ENCODE measurements around the gene MYO10. TPM values are rescaled to one million over a fixed set of nuclear protein-coding genes. Genes with fewer than 3 reads are reported as not detected.
A peak's percentile ranks its signal among the peaks of the same experiment; 100 is the strongest.
"Not testable (repeated sequence)": the region's sequence is repeated elsewhere in the genome, so short reads cannot be mapped to it uniquely, and the experiment has no call there.

The MYO10 gene
- 9.3 and 9.4 TPM in 2 replicates for total RNA-seq (2014; rRNA removed; shearing (Covaris generic))

- H3K4me3 ChIP-seq, result peak within 1 kb of the TSS; percentile 87
- peak within 1 kb of the TSS; percentile 64 for H3K27ac ChIP-seq
- H3K27me3 ChIP-seq, result no peaks in the 10 kb centered on the region
- no peaks in the 10 kb centered on the region for H3K9me3 ChIP-seq (replicated peaks)
- H3K4me1 ChIP-seq, result peaks cover 3% of the 10 kb centered on the region; the same call in 1 of the 2 replicates
- H3K36me3 ChIP-seq, result no peaks in the 10 kb centered on the region
- peak; percentile 56 to 70 for DNase-seq
Observed at GRCh38 chr5:16936150-16936988, at the start of gene MYO10. Gene MYO10, minus strand, starts transcription at chr5:16936288. Its CDS starts 480 bp downstream, at chr5:16935808.

DNA sequence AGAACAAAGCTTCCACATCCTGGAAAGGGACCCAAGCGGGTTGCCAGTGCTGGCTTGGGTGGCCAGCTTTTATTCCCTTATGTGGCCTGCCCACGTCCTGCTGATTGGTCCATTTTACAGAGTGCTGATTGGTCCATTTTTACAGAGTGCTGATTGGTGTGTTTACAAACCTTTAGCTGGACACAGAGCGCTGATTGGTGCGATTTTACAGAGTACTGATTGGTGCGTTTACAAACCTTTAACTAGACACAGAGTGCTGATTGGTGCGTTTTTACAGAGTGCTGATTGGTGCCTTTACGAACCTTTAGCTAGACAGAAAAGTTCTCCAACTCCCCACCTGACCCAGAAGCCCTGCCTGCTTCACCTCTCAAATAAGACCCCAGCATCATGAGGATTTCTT is 49.2 kb upstream of the MYO10 start:
- H3K4me3 ChIP-seq; H3K27ac ChIP-seq; H3K27me3 ChIP-seq; H3K4me1 ChIP-seq; DNase-seq; H3K9me3 ChIP-seq (replicated peaks); H3K36me3 ChIP-seq: not testable (repeated sequence)

- no peak overlapping the region for H3K4me3 ChIP-seq
- H3K36me3 ChIP-seq, result no peaks in the 10 kb centered on the region
- DNase-seq, result no peak
- H3K27me3 ChIP-seq, result no peaks in the 10 kb centered on the region
- no peaks in the 10 kb centered on the region for H3K9me3 ChIP-seq (replicated peaks)
- no peak overlapping the region for H3K27ac ChIP-seq
- no peaks in the 10 kb centered on the region for H3K4me1 ChIP-seq
Observed at GRCh38 chr5:16983972-16984371, 47.9 kb upstream of the MYO10 start.

GRCh38 chr5:16983022-16983639 is 47.0 kb upstream of the MYO10 start:
- Histone ChIP-seq H3K27me3 (no peaks in the 10 kb centered on the region), H3K4me1 (no peaks in the 10 kb centered on the region), H3K27ac (no peak overlapping the region), H3K36me3 (no peaks in the 10 kb centered on the region), H3K9me3 (replicated peaks) (no peaks in the 10 kb centered on the region), H3K4me3 (no peak overlapping the region)
- DNase-seq, result no peak

DNA sequence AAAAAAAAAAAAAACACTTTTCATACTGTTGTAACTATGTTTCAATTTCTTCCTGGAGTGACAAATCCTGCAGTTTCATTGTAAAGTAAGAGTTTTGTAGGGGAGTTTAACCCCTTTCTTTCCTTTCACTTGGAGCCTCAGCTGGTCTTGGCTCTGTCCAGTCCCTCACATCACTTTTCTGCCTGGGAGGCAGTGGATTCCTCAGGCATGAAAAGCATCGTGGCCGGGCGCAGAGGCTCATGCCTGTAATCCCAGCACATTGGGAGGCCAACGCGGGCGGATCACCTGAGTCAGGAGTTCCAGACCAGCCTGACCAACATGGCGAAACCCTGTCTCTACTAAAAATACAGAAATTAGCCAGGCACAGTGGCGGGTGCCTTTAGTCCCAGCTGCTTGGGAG is 45.6 kb upstream of the MYO10 start:
- H3K4me1 ChIP-seq, result no peaks in the 10 kb centered on the region
- no peaks in the 10 kb centered on the region for H3K27me3 ChIP-seq
- DNase-seq, result no peak
- H3K4me3 ChIP-seq, result no peak overlapping the region
- no peaks in the 10 kb centered on the region for H3K9me3 ChIP-seq (replicated peaks)
- H3K36me3 ChIP-seq, result no peaks in the 10 kb centered on the region
- no peak overlapping the region for H3K27ac ChIP-seq

GRCh38 chr5:16980983-16981382 is 44.9 kb upstream of the MYO10 start:
- H3K27me3 ChIP-seq, result no peaks in the 10 kb centered on the region
- H3K4me3 ChIP-seq, result no peak overlapping the region
- H3K9me3 ChIP-seq (replicated peaks), result no peaks in the 10 kb centered on the region
- DNase-seq, result no peak
- no peak overlapping the region for H3K27ac ChIP-seq
- H3K4me1 ChIP-seq, result no peaks in the 10 kb centered on the region
- H3K36me3 ChIP-seq, result no peaks in the 10 kb centered on the region

DNA sequence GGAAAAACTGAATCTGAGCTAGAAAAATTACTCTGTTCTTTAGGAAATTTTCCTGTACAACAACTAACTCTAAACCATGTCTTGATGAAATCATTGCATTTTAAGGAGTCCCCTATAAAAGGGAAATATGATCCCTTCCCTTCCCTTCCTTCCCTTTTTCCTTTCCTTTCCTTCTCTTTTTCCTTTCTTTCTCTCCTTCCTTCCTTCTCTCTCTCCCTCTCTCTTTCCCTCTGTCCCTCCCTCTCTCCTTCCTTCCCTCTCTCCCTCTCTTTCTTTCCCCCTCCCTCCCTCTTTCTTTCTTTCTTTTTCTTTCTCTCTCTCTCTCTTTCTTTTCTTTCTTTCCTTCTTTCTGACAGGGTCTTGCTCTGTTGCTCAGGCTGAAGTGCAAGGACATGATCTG is 42.2 kb upstream of the MYO10 start:
- H3K36me3 ChIP-seq, result no peaks in the 10 kb centered on the region
- no peaks in the 10 kb centered on the region for H3K27me3 ChIP-seq
- H3K4me3 ChIP-seq, result no peak overlapping the region
- H3K27ac ChIP-seq, result no peak overlapping the region
- no peaks in the 10 kb centered on the region for H3K4me1 ChIP-seq
- no peak for DNase-seq
- no peaks in the 10 kb centered on the region for H3K9me3 ChIP-seq (replicated peaks)

GRCh38 chr5:16976625-16977008 is 40.5 kb upstream of the MYO10 start:
- Histone ChIP-seq H3K4me3 (no peak overlapping the region), H3K36me3 (no peaks in the 10 kb centered on the region), H3K27ac (no peak overlapping the region), H3K4me1 (no peaks in the 10 kb centered on the region), H3K9me3 (replicated peaks) (no peaks in the 10 kb centered on the region), H3K27me3 (no peaks in the 10 kb centered on the region)
- DNase-seq, result no peak

DNA sequence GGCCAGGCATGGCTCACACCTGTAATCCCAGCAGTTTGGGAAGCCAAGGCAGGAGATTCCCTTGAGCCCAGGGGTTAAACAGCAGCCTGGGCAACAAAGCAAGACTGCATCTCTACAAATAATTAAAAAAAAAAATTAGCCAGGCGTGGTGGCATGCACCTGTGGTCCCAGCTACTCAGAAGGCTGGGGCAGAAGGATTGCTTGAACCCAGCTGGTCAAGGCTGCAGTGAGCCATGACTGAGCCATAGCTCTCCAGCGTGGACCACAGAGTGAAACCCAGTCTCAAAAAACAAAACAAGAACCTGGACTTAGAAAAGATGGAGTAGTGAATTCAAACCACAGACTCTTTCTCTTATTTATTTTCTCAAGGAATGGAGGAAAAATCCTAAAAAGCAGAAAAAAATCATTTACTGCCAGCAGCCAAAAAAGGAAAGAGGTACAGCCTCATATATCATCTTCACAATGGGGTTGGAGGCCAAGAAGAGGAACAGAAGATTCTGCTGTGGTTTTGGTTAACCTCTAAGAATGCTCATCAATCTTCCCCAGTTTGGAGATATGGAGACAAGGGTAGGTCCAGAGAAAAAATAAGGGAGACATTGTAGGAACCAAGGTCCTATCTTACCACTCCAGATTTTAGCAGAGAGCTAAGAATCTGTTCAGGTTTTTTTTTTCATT is 40.0 kb upstream of the MYO10 start:
- H3K4me3 ChIP-seq, result no peak overlapping the region
- no peak for DNase-seq
- H3K27ac ChIP-seq, result no peak overlapping the region

DNA sequence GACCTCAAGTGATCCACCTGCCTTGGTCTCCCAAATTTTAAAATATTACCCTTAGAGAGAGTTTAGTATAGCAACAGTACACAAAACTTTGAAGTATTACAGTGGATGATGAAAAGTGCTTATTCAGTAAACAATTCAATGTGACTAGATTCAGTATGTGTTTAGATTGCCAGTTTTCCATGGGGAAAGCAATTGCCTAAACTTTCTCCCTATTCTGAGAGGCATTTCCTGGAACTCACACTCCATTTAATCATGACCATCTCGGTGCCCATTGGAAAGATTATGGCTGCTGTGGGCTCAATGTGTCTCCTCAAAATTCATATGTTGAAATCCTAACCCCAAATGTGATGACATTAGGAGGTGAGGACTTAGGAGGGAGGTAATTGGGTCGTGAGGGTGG is 38.9 kb upstream of the MYO10 start:
- no peaks in the 10 kb centered on the region for H3K27me3 ChIP-seq
- no peak for DNase-seq
- no peaks in the 10 kb centered on the region for H3K36me3 ChIP-seq
- H3K4me3 ChIP-seq, result no peak overlapping the region
- no peaks in the 10 kb centered on the region for H3K9me3 ChIP-seq (replicated peaks)
- no peak overlapping the region for H3K27ac ChIP-seq
- no peaks in the 10 kb centered on the region for H3K4me1 ChIP-seq

More for the DNA sequence above, 40.0 kb upstream of the MYO10 start:
- Histone ChIP-seq H3K4me1 (no peaks in the 10 kb centered on the region), H3K36me3 (no peaks in the 10 kb centered on the region), H3K9me3 (replicated peaks) (no peaks in the 10 kb centered on the region), H3K27me3 (no peaks in the 10 kb centered on the region)

DNA sequence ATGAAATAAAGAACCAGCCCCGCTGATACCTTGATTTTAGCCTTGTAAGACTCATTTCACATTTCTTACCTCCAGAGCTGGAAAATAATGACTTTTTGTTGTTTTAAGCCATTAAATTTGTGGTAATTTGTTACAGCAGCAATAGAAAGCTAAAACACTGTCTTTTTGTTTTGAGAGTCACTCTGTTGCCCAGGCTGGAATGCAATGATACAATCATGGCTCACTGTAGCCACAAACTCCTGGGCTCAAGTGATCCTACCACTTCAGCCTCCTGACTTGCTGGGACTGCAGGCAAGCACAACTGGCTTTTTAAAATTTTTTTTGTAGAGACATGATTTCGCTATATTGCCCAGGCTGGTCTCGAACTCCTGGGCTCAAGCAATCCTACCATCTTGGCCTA is 34.7 kb upstream of the MYO10 start:
- no peaks in the 10 kb centered on the region for H3K27me3 ChIP-seq
- no peaks in the 10 kb centered on the region for H3K4me1 ChIP-seq
- no peak overlapping the region for H3K4me3 ChIP-seq
- no peaks in the 10 kb centered on the region for H3K9me3 ChIP-seq (replicated peaks)
- H3K36me3 ChIP-seq, result no peaks in the 10 kb centered on the region
- no peak for DNase-seq
- H3K27ac ChIP-seq, result no peak overlapping the region

DNA sequence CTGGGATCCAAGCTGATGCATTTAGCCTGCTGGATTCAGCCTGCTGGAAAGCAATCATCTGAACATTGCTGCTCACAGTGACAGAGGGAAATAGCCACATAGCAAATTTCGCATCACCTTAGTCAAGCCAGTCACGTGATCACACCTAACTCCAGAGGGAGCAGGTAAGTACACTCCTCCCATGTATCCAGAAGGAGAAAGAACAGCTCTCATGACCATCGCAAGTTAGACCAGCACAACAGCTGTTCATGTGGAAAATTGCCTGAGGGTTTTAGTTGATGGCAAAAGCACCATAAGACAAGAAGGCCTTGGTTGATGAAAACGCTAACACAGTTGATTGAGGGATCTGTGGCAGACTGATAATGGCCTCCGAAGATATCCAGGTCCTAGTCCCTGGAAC is 34.2 kb upstream of the MYO10 start:
- DNase-seq, result peak in 1 of 2 experiments; percentile 23
- H3K27me3 ChIP-seq, result no peaks in the 10 kb centered on the region
- no peaks in the 10 kb centered on the region for H3K4me1 ChIP-seq
- no peak overlapping the region for H3K4me3 ChIP-seq
- H3K27ac ChIP-seq, result no peak overlapping the region
- no peaks in the 10 kb centered on the region for H3K9me3 ChIP-seq (replicated peaks)
- H3K36me3 ChIP-seq, result no peaks in the 10 kb centered on the region

- no peaks in the 10 kb centered on the region for H3K36me3 ChIP-seq
- H3K27ac ChIP-seq, result no peak overlapping the region
- no peaks in the 10 kb centered on the region for H3K27me3 ChIP-seq
- DNase-seq, result no peak
- no peaks in the 10 kb centered on the region for H3K4me1 ChIP-seq
- H3K4me3 ChIP-seq, result no peak overlapping the region
- H3K9me3 ChIP-seq (replicated peaks), result no peaks in the 10 kb centered on the region
Observed at GRCh38 chr5:16965581-16965980, 29.5 kb upstream of the MYO10 start.

GRCh38 chr5:16963821-16964220 is 27.7 kb upstream of the MYO10 start:
- DNase-seq, result no peak

GRCh38 chr5:16961131-16961530 is 25.0 kb upstream of the MYO10 start:
- Histone ChIP-seq H3K4me3 (no peak overlapping the region), H3K27ac (no peak overlapping the region), H3K4me1 (no peaks in the 10 kb centered on the region), H3K9me3 (replicated peaks) (no peaks in the 10 kb centered on the region), H3K27me3 (no peaks in the 10 kb centered on the region), H3K36me3 (no peaks in the 10 kb centered on the region)
- no peak for DNase-seq

More at GRCh38 chr5:16963821-16964220, 27.7 kb upstream of the MYO10 start:
- H3K27me3 ChIP-seq, result no peaks in the 10 kb centered on the region
- no peak overlapping the region for H3K27ac ChIP-seq
- H3K4me1 ChIP-seq, result no peaks in the 10 kb centered on the region
- H3K36me3 ChIP-seq, result no peaks in the 10 kb centered on the region
- no peaks in the 10 kb centered on the region for H3K9me3 ChIP-seq (replicated peaks)
- H3K4me3 ChIP-seq, result no peak overlapping the region

All from SJCRH30 (cell line).